ENCODE results near the gene DUSP19.

The DUSP19 gene

GRCh38 chr2:183069174-183069573 lies 9.4 kb upstream of the DUSP19 start:
- no peak overlapping the region for H3K4me3 ChIP-seq (ENCODE audit: low read depth, low read length)
- no peak for DNase-seq (ENCODE audit: low read depth, low spot score)
- in situ Hi-C loops (cut with HindIII; ENCODE audit: low sequenced_read_pairs), result no loop called here
- no peak for TF ChIP-seq CTCF (IDR thresholded peaks at IDR 0.05; ENCODE audit: low read depth, low read length)

- no peak overlapping the region for H3K4me3 ChIP-seq (ENCODE audit: low read depth, low read length)
- DNase-seq (ENCODE audit: low read depth, low spot score), result peak; percentile 23
- in situ Hi-C loops (cut with HindIII; ENCODE audit: low sequenced_read_pairs), result no loop called here
- TF ChIP-seq CTCF (IDR thresholded peaks at IDR 0.05; ENCODE audit: low read depth, low read length), result peak; percentile 68
Observed at GRCh38 chr2:183070942-183071844, 7.4 kb upstream of the DUSP19 start.

- no peak overlapping the region for H3K4me3 ChIP-seq (ENCODE audit: low read depth, low read length)
- in situ Hi-C loops (cut with HindIII; ENCODE audit: low sequenced_read_pairs), result no loop called here
- DNase-seq (ENCODE audit: low read depth, low spot score), result no peak
- TF ChIP-seq CTCF (IDR thresholded peaks at IDR 0.05; ENCODE audit: low read depth, low read length), result no peak
Observed at GRCh38 chr2:183072177-183072576, 6.4 kb upstream of the DUSP19 start.

- H3K4me3 ChIP-seq (ENCODE audit: low read depth, low read length), result peak overlapping the region; percentile 60
- no peak for DNase-seq (ENCODE audit: low read depth, low spot score)
- in situ Hi-C loops (cut with HindIII; ENCODE audit: low sequenced_read_pairs), result no loop called here
- no peak for TF ChIP-seq CTCF (IDR thresholded peaks at IDR 0.05; ENCODE audit: low read depth, low read length)
Observed at GRCh38 chr2:183078163-183078463, 434 bp upstream of the DUSP19 start.

- in situ Hi-C loops (cut with HindIII; ENCODE audit: low sequenced_read_pairs), result no loop called here
- no peak for TF ChIP-seq CTCF (IDR thresholded peaks at IDR 0.05; ENCODE audit: low read depth, low read length)
- no peak for DNase-seq (ENCODE audit: low read depth, low spot score)
- H3K4me3 ChIP-seq (ENCODE audit: low read depth, low read length), result peak overlapping the region; percentile 60
Observed at GRCh38 chr2:183079139-183079775, 710 bp downstream of the DUSP19 start.

- DNase-seq (ENCODE audit: low read depth, low spot score), result no peak
Observed at GRCh38 chr2:183081911-183082310, 3.4 kb downstream of the DUSP19 start.

More at GRCh38 chr2:183081911-183082310, 3.4 kb downstream of the DUSP19 start:
- in situ Hi-C loops (cut with HindIII; ENCODE audit: low sequenced_read_pairs), result no loop called here
- no peak for TF ChIP-seq CTCF (IDR thresholded peaks at IDR 0.05; ENCODE audit: low read depth, low read length)
- no peak overlapping the region for H3K4me3 ChIP-seq (ENCODE audit: low read depth, low read length)

Measured in astrocyte of the spinal cord (primary cell).